Subcutaneous preadipocyte (primary cell): ENCODE results near the gene SLC25A23. TPM values are rescaled to one million over a fixed set of nuclear protein-coding genes. Genes with fewer than 3 reads are reported as not detected.

Source experiments
- small RNA-seq: library from RNA; depleted of rRNA; stranded (forward); fragments of <200 nt; gene quantifications from one replicate; pipeline ENCODE3, GENCODE V24; 2012
- total RNA-seq: library from RNA; depleted of rRNA; stranded (reverse); fragments of >200 nt; gene quantifications from 2 replicates; pipeline ENCODE4 v1.2.3, GENCODE V29; 2012

The SLC25A23 gene
- total RNA-seq, result 18.0 TPM in 2 replicates

DNA sequence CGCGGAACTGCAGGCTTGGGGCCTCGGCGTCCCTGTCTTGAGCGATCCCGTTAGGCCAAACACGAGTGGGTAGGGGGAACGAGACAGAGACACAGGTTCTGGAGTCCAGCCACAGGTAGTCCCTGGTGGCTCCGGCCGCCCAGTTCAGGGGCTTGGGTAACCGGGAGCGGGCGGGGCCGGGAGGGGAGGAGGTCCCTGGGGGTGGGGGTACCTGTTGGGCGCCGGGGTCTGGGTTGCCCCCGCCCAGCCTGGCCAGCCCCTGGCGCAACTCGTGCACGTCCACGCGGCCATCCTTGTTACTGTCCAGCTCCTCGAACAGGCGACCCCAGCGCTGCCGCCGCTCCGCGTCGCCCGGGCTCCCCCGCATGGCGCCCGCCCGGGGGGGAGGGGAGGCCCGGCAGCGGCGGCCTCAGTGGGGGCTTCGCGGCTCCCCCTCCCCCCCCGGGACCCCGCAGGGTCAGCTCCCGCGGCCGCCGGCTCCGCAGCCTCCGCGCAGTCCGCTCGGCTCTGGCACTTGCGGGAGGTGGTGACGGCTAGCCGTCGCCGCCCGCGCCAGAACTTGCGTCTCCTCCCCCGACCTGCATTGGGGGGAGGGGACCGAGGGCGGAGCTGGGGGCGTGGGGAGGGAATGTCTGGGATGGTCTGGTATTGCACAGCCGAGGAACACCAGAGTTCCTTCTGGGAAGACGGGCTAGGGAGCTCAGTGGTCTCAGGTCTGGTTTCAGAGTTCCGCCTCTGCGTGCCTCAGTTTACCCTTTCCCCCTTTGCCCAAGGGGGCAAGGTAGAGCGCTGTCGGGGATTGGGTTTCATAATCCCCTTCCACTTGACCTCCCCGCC is at the start of gene SLC25A23:
SLC25A23 (minus strand) TSS at position 531 of the 837 bp plus-strand sequence; CDS start at position 367, 164 bp downstream.

DNA sequence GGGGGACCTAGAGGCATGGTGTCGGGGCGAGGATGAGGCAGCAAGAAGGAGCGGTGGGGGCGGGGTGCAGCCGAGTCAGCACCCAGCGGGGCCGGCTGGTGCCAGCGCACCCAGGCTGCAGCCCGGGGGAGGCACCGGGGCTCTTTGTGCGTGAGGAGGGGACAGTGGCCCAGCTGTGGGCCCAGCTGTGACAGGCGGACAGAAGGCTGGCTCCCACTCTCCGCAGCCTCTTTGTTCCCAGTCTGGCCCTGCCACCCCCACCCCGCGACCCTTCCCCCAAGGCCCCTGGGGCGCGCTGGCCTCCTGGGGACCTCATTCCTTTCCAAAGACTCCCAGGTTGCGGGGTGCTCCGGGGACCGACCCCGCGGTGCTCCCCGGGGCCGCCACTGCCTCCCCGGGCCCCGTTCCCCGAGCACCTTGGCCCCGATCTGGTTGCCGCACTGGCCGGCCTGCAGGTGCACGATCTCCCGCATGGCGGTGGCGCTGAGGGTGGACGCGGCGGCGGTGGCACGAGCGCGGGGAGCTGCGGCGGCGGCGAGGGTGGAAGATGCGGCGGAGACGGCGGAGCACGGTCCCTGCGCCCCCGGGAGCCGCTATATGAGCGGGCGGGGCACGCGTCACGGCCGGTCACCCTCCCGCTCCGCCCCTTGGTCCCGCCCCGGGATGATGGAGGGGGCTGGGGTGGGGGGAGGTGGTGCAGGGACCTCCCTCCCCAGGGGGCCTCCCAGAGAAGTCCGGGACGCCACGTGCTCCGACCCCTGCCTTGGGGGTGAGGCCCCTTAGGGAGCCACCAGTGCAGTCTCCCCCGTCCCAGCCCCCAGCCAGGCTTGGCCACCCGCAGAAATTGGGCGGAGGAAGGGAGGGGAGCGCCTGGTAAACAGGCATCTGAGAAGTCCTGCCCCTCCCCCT is 42.4 kb upstream of the SLC25A23 start, which contains the start of gene TUBB4A:
TUBB4A (minus strand) TSS at position 570 of the 909 bp plus-strand sequence; CDS start at position 473, 97 bp downstream.

DNA sequence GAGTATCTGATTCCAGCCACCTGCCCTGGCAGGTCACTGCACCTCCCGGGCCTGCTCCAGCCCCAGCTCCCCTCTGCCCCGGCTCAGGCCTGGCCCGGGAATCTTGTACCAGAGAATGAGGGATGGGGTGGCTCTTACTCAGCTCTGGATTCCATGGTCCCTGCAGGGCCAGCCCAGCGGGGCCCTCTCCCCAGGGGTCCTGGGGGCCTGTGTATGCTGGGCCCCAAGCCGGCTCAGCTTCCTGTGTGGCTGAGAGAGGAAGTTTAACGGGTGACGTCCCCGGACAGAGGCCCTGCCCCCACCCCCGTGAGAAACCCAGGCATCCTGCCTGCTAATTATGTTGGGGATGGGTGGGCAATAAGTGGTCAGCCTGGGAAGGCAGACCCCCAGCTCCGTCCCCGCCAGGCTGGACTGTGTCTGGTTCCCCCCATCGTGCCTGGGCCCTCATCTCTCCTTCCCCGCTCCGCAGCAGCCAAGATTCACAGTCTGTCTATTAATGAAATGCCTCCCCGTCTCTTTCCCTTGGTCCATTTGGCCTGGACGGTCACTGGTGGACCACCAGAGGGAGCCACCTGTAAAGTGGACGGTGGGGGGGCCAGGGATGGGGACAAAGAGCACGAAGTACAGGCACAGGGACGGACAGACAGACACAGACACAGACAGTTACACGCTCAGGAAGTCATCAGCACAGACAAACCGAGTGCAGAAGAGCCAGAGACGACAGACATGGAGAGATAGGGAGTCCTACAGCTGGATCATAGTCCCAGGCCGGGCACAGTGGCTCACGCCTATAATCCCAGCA is 22.1 kb upstream of the SLC25A23 start, which contains the start of gene DENND1C:
DENND1C (minus strand) TSS at position 247 of the 802 bp plus-strand sequence; CDS start at position 155, 92 bp downstream.

DNA sequence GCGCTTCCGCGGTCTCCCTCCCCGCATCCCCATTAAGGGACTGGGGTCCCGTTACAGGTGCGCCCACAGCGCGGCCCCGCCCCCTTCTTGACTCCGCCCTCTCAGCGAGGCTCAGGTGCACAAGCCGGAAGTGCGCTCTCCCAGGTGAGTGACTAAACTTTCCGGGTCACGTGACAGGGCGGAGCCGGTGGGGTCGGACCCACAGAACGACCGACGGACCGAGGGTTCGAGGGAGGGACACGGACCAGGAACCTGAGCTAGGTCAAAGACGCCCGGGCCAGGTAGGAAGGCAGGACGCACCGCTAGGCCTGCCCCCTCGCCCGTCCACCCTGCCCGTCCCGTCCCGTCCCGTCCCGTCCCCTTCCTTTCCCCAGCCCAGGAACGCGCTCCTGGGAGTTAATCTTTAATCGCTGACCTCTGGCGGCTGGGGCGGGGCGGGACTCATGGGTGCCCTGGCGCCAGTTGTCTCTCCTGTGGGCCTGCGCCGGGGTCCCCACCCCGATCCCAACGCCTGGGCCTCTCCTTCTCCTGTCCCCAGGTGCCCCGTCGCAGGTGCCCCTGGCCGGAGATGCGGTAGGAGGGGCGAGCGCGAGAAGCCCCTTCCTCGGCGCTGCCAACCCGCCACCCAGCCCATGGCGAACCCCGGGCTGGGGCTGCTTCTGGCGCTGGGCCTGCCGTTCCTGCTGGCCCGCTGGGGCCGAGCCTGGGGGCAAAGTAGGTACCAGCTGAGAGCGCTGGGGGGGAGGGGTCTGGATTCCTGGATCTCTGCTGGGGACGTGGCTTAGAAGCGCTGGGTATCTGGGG is 4.7 kb upstream of the SLC25A23 start, which contains the start of gene CRB3:
CRB3 (plus strand) TSS at position 202 of the 804 bp plus-strand sequence; CDS start at position 633, 431 bp downstream.

DNA sequence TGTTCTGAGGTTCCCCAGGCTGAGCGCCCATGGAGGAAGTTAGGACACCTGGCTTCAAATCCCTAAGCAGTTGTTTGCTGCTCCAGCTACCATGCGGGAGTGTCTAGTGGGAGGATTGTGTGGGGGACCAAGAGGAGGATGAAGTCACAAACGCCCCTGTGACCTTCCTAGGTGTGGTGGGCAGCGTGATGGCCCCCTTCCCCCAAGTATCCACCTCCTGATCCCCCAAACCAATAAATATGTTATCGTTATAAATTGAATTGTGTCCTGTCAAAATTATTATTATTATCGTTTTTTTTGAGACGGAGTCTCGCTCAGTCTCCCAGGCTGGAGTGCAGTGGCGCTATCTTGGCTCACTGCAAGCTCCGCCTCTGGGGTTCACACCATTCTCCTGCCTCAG is 25.9 kb downstream of the SLC25A23 start, which contains the start of gene SLC25A41:
SLC25A41 (minus strand) TSS at position 101 of the 400 bp plus-strand sequence; CDS start at position 31, 70 bp downstream.

DNA sequence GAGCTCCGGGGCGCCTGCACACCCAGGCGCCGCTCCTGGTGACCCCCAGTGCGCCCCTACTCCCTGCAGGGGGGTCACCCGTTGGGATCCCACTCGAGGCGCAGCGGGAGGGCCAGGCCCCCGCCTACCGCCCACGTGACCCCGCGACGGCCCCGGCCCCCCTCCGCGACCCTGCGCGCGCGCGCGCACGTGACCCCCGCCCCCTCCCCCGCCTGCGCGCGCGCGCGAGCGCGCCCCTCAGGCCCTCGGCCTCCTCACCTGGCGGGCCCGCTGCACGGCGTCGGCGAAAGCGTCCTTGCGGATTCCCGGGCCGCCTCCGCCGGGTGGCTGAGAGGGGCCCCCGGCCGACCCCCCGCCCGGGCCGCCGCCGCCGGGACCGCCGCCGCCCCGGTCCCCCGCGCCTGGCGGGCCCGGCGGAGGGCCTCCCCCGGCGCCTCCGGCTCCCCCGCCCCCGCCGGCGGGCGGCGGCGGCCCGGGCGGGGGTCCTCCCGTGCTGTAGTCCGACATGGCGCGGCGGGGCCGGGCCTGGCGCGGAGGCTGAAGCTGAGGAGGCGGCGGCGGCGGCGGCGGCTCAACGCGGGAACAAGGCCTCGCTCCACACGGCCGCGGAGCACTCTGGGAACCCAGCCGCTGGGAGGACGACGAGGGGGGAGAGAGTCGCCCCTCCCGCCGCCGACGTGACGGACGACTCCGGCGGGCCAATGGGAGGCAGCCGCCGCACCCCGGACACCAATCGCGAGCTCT is 35.2 kb downstream of the SLC25A23 start, which contains the start of gene KHSRP:
KHSRP (minus strand) TSS at position 617 of the 744 bp plus-strand sequence; CDS start at position 507, 110 bp downstream.

DNA sequence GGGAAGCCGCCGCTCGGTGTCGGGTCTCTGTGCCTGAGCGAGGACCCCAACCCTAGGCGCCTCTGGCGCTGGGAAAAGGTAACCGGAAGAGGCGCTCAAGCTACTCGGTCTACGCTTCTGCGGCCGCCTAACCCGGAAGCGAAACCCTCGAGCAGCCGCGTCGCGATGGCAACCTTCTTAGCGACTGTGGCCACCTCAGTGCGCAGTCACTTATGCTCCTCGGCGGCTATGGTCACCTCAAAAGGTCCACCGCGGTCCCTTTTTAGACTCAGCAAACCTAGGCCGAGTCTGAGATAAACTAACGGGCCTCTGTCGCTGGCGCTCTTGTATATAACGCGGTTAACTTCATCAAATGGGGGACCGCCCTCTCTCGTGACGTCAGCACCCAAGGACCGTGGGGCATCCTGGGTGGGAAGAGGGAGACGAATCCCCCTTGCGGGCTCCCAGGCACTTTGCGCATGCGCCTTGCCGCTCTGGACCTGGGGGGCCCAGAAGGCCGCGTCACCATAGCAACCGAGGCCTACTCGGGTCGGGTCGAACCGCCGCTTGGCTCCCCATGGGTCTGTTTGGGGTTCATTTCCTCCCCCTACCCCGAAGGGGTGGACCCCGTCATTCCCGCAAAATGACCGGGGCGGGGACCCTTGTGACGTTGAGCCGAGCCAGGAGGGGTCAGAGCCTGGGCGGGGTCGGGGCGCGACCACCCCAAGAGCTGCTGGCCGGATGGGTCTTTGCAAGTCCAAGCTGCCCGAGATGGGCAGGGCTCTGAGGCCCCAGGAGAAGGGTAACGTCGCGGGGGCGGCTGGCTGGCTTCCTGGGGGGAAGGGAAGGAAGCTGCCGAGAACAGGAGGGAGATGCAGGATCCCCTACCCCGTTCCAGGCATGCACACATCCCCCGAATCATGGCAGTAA is 66.3 kb downstream of the SLC25A23 start, which contains the start of gene GTF2F1:
GTF2F1 (minus strand) TSS at position 91 of the 909 bp plus-strand sequence. CDS start 169 bp downstream, outside the sequence.

Small RNA genes within 50 kb of the gene (small RNA-seq; reads per million reads assigned to genes)
- not detected for gene AC010503.2
- gene MIR6790, result 0.08 reads per million

Other genes starting within 250 kb of the SLC25A23 start
- 9.2 and 13.3 TPM in 2 replicates for gene MLLT1, start 179.8 kb downstream of the SLC25A23 start, total RNA-seq
- gene ACER1, start 126.2 kb downstream of the SLC25A23 start, total RNA-seq, result not detected in 2 replicates
- 55.1 and 87.8 TPM in 2 replicates for gene CLPP, start 98.3 kb downstream of the SLC25A23 start, total RNA-seq
- 34.0 and 46.3 TPM in 2 replicates for gene ALKBH7, start 87.0 kb downstream of the SLC25A23 start, total RNA-seq
- 0.73 and 0.98 TPM in 2 replicates for gene PSPN, start 83.9 kb downstream of the SLC25A23 start, total RNA-seq
- 40.7 and 42.3 TPM in 2 replicates for gene GTF2F1, start 66.6 kb downstream of the SLC25A23 start, total RNA-seq
- gene KHSRP, start 35.0 kb downstream of the SLC25A23 start, total RNA-seq, result 103 and 198 TPM in 2 replicates
- gene SLC25A41, start 26.0 kb downstream of the SLC25A23 start, total RNA-seq, result not detected in 2 replicates
- not detected in 2 replicates for gene CRB3, start 4.5 kb upstream of the SLC25A23 start, total RNA-seq
- under 0.01 TPM in 1 of 2 replicates, not detected in the other for gene DENND1C, start 22.0 kb upstream of the SLC25A23 start, total RNA-seq
- not detected in 2 replicates for gene TUBB4A, start 42.5 kb upstream of the SLC25A23 start, total RNA-seq
- gene TNFSF9, start 71.2 kb upstream of the SLC25A23 start, total RNA-seq, result 1.5 and 2.3 TPM in 2 replicates
- 0.59 and 1.5 TPM in 2 replicates for gene CD70, start 131.4 kb upstream of the SLC25A23 start, total RNA-seq
- gene TNFSF14, start 210.4 kb upstream of the SLC25A23 start, total RNA-seq, result not detected in 2 replicates